WTC11 (cell line): Measurements from ENCODE around the gene FHIT. TPM values are rescaled to one million over a fixed set of nuclear protein-coding genes. Genes with fewer than 3 reads are reported as not detected.

Experiments
- ATAC-seq: fragments of 200-7000 bp; cut with Tn5 transposase; 2 replicates; pipeline ENCODE4 v1.10.0; 2021; ENCODE audit warnings: mild to moderate bottlenecking, moderate library complexity
- CTCF ChIA-PET: fragments of 300-600 bp; sonication (Branson Sonifier 250); formaldehyde crosslinking; loops from one replicate; lab custom pipeline; 2021; ENCODE audit warnings: antibody characterized with exemption; lab: Charles Lee
- POLR2A ChIA-PET: fragments of 350-600 bp; sonication (Branson Sonifier 250); formaldehyde crosslinking; loops from one replicate; lab custom pipeline; 2021; ENCODE audit warnings: antibody characterized with exemption; lab: Charles Lee
- DNase-seq: peaks from one replicate; pipeline ENCODE4 v3.0.0; 2021; ENCODE audit warnings: low spot score
- H3K27ac Mint-ChIP-seq: 2 replicates; pipeline ENCODE4 v1.8.0; 2021; ENCODE audit warnings: mixed read lengths
- H3K27me3 Mint-ChIP-seq: 2 replicates; pipeline ENCODE4 v1.8.0; 2021; ENCODE audit warnings: low read depth, mild to moderate bottlenecking, moderate library complexity, mixed read lengths
- H3K36me3 Mint-ChIP-seq: 2 replicates; pipeline ENCODE4 v1.8.0; 2021; ENCODE audit warnings: mixed read lengths
- H3K4me1 Mint-ChIP-seq: 2 replicates; pipeline ENCODE4 v1.8.0; 2022; ENCODE audit warnings: mixed read lengths
- H3K4me3 Mint-ChIP-seq: 2 replicates; pipeline ENCODE4 v1.8.0; 2021; ENCODE audit warnings: mild to moderate bottlenecking, moderate library complexity, mixed read lengths
- H3K9me3 Mint-ChIP-seq: 2 replicates; pipeline ENCODE4 v1.8.0; 2021; ENCODE audit warnings: mixed read lengths
- ATF1 ChIP-seq: sonication (generic); formaldehyde crosslinking; IDR thresholded peaks from 2 replicates; pipeline ENCODE4 v1.8.1; 2023; ENCODE audit warnings: mild to moderate bottlenecking, moderate library complexity, missing genetic modification reagents
- CREB1 ChIP-seq: sonication (generic); formaldehyde crosslinking; IDR thresholded peaks from 2 replicates; pipeline ENCODE4 v1.8.0; 2023; ENCODE audit warnings: mild to moderate bottlenecking, missing genetic modification reagents
- CREM ChIP-seq: sonication (generic); formaldehyde crosslinking; IDR thresholded peaks from 2 replicates; pipeline ENCODE4 v1.8.1; 2022; ENCODE audit warnings: mild to moderate bottlenecking, missing genetic modification reagents, moderate library complexity
- EMX1 ChIP-seq: fragments of 250-450 bp; sonication (Bioruptor Pico); IDR thresholded peaks from 2 replicates; pipeline ENCODE4 v1.8.0; 2021; ENCODE audit warnings: mild to moderate bottlenecking
- FOXJ3 ChIP-seq: sonication (generic); formaldehyde crosslinking; IDR thresholded peaks from 2 replicates; pipeline ENCODE4 v1.9.0; 2021; ENCODE audit warnings: missing genetic modification reagents, mild to moderate bottlenecking, borderline replicate concordance
- IRF2 ChIP-seq: sonication (generic); formaldehyde crosslinking; IDR thresholded peaks from 2 replicates; pipeline ENCODE4 v1.8.0; 2022; ENCODE audit warnings: low read depth, missing genetic modification reagents, borderline replicate concordance
- MYBL2 ChIP-seq: sonication (generic); formaldehyde crosslinking; IDR thresholded peaks from 2 replicates; pipeline ENCODE4 v1.8.1; 2023; ENCODE audit warnings: mild to moderate bottlenecking, moderate library complexity, missing genetic modification reagents
- SMAD3 ChIP-seq: sonication (generic); formaldehyde crosslinking; IDR thresholded peaks from 2 replicates; pipeline ENCODE4 v1.8.0; 2022; ENCODE audit warnings: missing genetic modification reagents, mild to moderate bottlenecking, borderline replicate concordance
- SMAD4 ChIP-seq: sonication (generic); formaldehyde crosslinking; IDR thresholded peaks from 2 replicates; pipeline ENCODE4 v1.8.0; 2022; ENCODE audit warnings: mild to moderate bottlenecking, missing genetic modification reagents
- TEAD1 ChIP-seq: sonication (generic); formaldehyde crosslinking; IDR thresholded peaks from 2 replicates; pipeline ENCODE4 v1.8.0; 2022; ENCODE audit warnings: mild to moderate bottlenecking, missing genetic modification reagents
- ZNF138 ChIP-seq: sonication (generic); formaldehyde crosslinking; conservative IDR thresholded peaks from 2 replicates; pipeline ENCODE4 v1.8.1; 2022; ENCODE audit warnings: mild to moderate bottlenecking, moderate library complexity, missing genetic modification reagents
- ZNF416 ChIP-seq: fragments of 250-450 bp; sonication (Bioruptor Pico); IDR thresholded peaks from 2 replicates; pipeline ENCODE4 v1.9.0; 2021; ENCODE audit warnings: mild to moderate bottlenecking, inconsistent platforms
- ZNF423 ChIP-seq: fragments of 250-450 bp; sonication (Bioruptor Pico); IDR thresholded peaks from 2 replicates; pipeline ENCODE4 v2.1.2; 2022; ENCODE audit warnings: mild to moderate bottlenecking, moderate library complexity
- total RNA-seq: library from RNA; stranded (reverse); gene quantifications from 3 replicates; pipeline ENCODE4 v1.2.3, GENCODE V29; 2021
- TF ChIP-seq, protein P1 (sequence below): fragments of 250-450 bp; sonication (Bioruptor Pico); IDR thresholded peaks from 2 replicates; pipeline ENCODE4 v1.9.0; 2021; ENCODE audit warnings: mild to moderate bottlenecking
- TF ChIP-seq, protein P2 (sequence below): sonication (generic); formaldehyde crosslinking; IDR thresholded peaks from 2 replicates; pipeline ENCODE4 v1.8.0; 2022; ENCODE audit warnings: mild to moderate bottlenecking, missing genetic modification reagents
- TF ChIP-seq, protein P3 (sequence below): sonication (generic); formaldehyde crosslinking; IDR thresholded peaks from 2 replicates; pipeline ENCODE4 v1.8.1; 2022; ENCODE audit warnings: missing genetic modification reagents, borderline replicate concordance
- TF ChIP-seq, protein P4 (sequence below): sonication (generic); formaldehyde crosslinking; IDR thresholded peaks from 2 replicates; pipeline ENCODE4 v1.8.0; 2023; ENCODE audit warnings: missing genetic modification reagents
- TF ChIP-seq, protein P5 (sequence below): sonication (generic); formaldehyde crosslinking; IDR thresholded peaks from 2 replicates; pipeline ENCODE4 v1.8.1; 2022; ENCODE audit warnings: mild to moderate bottlenecking, missing genetic modification reagents, moderate library complexity, borderline replicate concordance
- TF ChIP-seq, protein P6 (sequence below): sonication (generic); formaldehyde crosslinking; IDR thresholded peaks from 2 replicates; pipeline ENCODE4 v1.8.1; 2022; ENCODE audit warnings: mild to moderate bottlenecking, moderate library complexity, missing genetic modification reagents
- TF ChIP-seq, protein P7 (sequence below): fragments of 250-450 bp; sonication (Bioruptor Pico); IDR thresholded peaks from 2 replicates; pipeline ENCODE4 v1.9.0; 2021; ENCODE audit warnings: mild to moderate bottlenecking

The FHIT gene
- total RNA-seq, 1 experiment from 2014 or later: 2.6 TPM

DNA sequence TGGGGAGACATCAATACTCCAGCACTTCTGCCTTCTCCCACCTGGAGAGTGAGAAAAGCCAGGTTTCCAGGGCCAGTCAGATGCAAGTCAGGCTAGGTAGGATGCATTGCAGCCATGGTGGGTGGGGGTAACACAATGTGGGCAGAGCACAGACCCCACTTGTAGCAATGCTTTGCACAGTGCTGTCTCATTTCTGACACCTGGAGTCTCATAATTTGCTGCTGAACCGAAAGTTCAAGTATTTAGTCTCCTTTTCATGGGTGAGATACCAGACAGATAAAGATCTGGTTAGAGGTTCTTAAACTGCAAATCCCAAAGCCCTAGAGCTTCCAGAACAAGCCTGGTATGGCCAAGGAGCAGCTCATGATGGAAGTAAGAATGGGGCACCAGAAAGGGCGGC is 1321.1 kb downstream of the FHIT start (continued):
- TF ChIP-seq, protein P1, sequence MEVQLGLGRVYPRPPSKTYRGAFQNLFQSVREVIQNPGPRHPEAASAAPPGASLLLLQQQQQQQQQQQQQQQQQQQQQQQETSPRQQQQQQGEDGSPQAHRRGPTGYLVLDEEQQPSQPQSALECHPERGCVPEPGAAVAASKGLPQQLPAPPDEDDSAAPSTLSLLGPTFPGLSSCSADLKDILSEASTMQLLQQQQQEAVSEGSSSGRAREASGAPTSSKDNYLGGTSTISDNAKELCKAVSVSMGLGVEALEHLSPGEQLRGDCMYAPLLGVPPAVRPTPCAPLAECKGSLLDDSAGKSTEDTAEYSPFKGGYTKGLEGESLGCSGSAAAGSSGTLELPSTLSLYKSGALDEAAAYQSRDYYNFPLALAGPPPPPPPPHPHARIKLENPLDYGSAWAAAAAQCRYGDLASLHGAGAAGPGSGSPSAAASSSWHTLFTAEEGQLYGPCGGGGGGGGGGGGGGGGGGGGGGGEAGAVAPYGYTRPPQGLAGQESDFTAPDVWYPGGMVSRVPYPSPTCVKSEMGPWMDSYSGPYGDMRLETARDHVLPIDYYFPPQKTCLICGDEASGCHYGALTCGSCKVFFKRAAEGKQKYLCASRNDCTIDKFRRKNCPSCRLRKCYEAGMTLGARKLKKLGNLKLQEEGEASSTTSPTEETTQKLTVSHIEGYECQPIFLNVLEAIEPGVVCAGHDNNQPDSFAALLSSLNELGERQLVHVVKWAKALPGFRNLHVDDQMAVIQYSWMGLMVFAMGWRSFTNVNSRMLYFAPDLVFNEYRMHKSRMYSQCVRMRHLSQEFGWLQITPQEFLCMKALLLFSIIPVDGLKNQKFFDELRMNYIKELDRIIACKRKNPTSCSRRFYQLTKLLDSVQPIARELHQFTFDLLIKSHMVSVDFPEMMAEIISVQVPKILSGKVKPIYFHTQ (CRISPR knock-in tag): no peak
- TF ChIP-seq SMAD4 (CRISPR knock-in tag): no peak
- TF ChIP-seq, protein P2, sequence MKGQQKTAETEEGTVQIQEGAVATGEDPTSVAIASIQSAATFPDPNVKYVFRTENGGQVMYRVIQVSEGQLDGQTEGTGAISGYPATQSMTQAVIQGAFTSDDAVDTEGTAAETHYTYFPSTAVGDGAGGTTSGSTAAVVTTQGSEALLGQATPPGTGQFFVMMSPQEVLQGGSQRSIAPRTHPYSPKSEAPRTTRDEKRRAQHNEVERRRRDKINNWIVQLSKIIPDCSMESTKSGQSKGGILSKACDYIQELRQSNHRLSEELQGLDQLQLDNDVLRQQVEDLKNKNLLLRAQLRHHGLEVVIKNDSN (CRISPR knock-in tag): no peak
- TF ChIP-seq, protein P3, sequence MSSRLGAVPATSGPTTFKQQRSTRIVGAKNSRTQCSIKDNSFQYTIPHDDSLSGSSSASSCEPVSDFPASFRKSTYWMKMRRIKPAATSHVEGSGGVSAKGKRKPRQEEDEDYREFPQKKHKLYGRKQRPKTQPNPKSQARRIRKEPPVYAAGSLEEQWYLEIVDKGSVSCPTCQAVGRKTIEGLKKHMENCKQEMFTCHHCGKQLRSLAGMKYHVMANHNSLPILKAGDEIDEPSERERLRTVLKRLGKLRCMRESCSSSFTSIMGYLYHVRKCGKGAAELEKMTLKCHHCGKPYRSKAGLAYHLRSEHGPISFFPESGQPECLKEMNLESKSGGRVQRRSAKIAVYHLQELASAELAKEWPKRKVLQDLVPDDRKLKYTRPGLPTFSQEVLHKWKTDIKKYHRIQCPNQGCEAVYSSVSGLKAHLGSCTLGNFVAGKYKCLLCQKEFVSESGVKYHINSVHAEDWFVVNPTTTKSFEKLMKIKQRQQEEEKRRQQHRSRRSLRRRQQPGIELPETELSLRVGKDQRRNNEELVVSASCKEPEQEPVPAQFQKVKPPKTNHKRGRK (CRISPR knock-in tag): no peak
- no peak for TF ChIP-seq ZNF416 (CRISPR knock-in tag)
- no peak for TF ChIP-seq IRF2 (CRISPR knock-in tag)

DNA sequence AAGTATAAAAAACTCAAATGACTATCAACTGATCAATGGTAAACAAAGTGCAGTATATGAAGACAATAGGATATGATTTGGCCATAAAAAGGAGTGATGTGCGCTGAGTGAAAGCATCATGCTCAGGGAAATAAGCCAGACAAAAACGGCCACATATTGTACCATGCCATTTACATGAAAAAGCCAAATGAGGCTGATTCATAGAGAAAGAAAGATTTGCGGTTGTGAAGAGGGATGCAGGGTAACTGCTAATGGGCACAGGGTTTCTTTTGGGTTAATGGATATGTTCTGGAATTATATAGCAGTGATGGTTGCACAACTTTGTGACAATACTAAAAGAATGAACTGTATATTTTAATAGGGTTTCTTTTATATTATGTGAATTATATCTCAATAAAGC is 1324.2 kb downstream of the FHIT start:
- no peaks in the 10 kb centered on the region for H3K27me3 Mint-ChIP-seq
- H3K27ac Mint-ChIP-seq: no peak overlapping the region
- no peak for DNase-seq
- POLR2A ChIA-PET: no interaction called here
- CTCF ChIA-PET: no interaction called here
- no peaks in the 10 kb centered on the region for H3K9me3 Mint-ChIP-seq
- peaks cover 9% of the 10 kb centered on the region; the same call in 1 of the 2 replicates for H3K4me1 Mint-ChIP-seq
- ATAC-seq: no peak
- H3K36me3 Mint-ChIP-seq: no peaks in the 10 kb centered on the region
- no peak overlapping the region for H3K4me3 Mint-ChIP-seq
- no peak for TF ChIP-seq ZNF423 (CRISPR knock-in tag)
- TF ChIP-seq EMX1 (CRISPR knock-in tag): no peak
- no peak for TF ChIP-seq MYBL2 (CRISPR knock-in tag)
- TF ChIP-seq CREM (CRISPR knock-in tag): no peak
- no peak for TF ChIP-seq ATF1 (CRISPR knock-in tag)
- no peak for TF ChIP-seq ZNF138 (CRISPR knock-in tag)
- TF ChIP-seq, protein P4, sequence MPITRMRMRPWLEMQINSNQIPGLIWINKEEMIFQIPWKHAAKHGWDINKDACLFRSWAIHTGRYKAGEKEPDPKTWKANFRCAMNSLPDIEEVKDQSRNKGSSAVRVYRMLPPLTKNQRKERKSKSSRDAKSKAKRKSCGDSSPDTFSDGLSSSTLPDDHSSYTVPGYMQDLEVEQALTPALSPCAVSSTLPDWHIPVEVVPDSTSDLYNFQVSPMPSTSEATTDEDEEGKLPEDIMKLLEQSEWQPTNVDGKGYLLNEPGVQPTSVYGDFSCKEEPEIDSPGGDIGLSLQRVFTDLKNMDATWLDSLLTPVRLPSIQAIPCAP (CRISPR knock-in tag): no peak
- no peak for TF ChIP-seq ZNF416 (CRISPR knock-in tag)
- no peak for TF ChIP-seq TEAD1 (CRISPR knock-in tag)
- no peak for TF ChIP-seq CREB1 (CRISPR knock-in tag)
- TF ChIP-seq, protein P5, sequence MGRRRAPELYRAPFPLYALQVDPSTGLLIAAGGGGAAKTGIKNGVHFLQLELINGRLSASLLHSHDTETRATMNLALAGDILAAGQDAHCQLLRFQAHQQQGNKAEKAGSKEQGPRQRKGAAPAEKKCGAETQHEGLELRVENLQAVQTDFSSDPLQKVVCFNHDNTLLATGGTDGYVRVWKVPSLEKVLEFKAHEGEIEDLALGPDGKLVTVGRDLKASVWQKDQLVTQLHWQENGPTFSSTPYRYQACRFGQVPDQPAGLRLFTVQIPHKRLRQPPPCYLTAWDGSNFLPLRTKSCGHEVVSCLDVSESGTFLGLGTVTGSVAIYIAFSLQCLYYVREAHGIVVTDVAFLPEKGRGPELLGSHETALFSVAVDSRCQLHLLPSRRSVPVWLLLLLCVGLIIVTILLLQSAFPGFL (CRISPR knock-in tag): no peak
- TF ChIP-seq FOXJ3 (CRISPR knock-in tag): no peak
- TF ChIP-seq, protein P6, sequence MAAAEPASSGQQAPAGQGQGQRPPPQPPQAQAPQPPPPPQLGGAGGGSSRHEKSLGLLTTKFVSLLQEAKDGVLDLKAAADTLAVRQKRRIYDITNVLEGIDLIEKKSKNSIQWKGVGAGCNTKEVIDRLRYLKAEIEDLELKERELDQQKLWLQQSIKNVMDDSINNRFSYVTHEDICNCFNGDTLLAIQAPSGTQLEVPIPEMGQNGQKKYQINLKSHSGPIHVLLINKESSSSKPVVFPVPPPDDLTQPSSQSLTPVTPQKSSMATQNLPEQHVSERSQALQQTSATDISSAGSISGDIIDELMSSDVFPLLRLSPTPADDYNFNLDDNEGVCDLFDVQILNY (CRISPR knock-in tag): no peak
- TF ChIP-seq SMAD3: no peak
- TF ChIP-seq, protein P1 (CRISPR knock-in tag): no peak
- TF ChIP-seq, protein P7, sequence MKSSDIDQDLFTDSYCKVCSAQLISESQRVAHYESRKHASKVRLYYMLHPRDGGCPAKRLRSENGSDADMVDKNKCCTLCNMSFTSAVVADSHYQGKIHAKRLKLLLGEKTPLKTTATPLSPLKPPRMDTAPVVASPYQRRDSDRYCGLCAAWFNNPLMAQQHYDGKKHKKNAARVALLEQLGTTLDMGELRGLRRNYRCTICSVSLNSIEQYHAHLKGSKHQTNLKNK (CRISPR knock-in tag): no peak
- TF ChIP-seq, protein P3 (CRISPR knock-in tag): no peak
